Measurements from ENCODE around the gene PTPRM.

DNA sequence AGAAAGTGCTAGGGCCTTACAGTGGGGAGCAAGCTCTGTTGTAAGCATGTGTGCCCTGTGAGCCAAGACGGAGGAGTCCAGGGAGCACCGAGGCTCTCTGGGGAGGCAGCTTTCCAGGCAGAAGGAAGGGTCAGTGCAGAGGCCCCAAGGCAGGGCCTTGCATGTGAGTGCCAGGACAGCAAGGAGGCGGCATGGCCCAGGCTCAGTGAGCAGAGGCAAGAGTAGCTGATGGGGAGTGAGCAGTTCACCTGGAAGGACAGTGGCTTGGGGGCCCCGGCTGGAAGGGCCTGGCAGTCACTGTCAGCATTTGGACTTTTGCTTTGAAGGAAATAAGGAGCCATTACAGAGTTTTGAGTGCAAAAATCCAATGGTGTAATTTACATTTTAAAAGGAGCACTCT, 818.3 kb downstream of the PTPRM start:
- no peak for TF ChIP-seq CTCF (IDR thresholded peaks at IDR 0.05)
- no peak for TF ChIP-seq POLR2A (IDR thresholded peaks at IDR 0.05)
